ENCODE data around the gene NAGPA. TPM values are rescaled to one million over a fixed set of nuclear protein-coding genes. Genes with fewer than 3 reads are reported as not detected.

Gene NAGPA
- total RNA-seq, 2 donors from 2014 or later, result 7.1 to 8.4 TPM

- Mint-ChIP-seq H3K9me3 (no peaks in the 10 kb centered on the region), H3K36me3 (ENCODE audit: insufficient read depth in 2 of 2) (no peaks in the 10 kb centered on the region), H3K4me1 (ENCODE audit: low read depth) (peaks cover 27% of the 10 kb centered on the region), H3K27ac (peak overlapping the region; percentile 42), H3K27me3 (ENCODE audit: low read depth) (no peaks in the 10 kb centered on the region), H3K4me3 (no peak overlapping the region)
- DNase-seq, result no peak
- no peak for ATAC-seq (replicated peaks in 1 of 2)
These were observed 36.1 kb upstream of the NAGPA start for GRCh38 chr16:5069854-5070253.

GRCh38 chr16:5069048-5069447 is 35.3 kb upstream of the NAGPA start:
- Mint-ChIP-seq H3K27ac (no peak overlapping the region), H3K4me1 (ENCODE audit: low read depth) (peaks cover 27% of the 10 kb centered on the region), H3K27me3 (ENCODE audit: low read depth) (no peaks in the 10 kb centered on the region), H3K4me3 (no peak overlapping the region), H3K36me3 (ENCODE audit: insufficient read depth in 2 of 2) (no peaks in the 10 kb centered on the region), H3K9me3 (no peaks in the 10 kb centered on the region)
- DNase-seq, result no peak
- no peak for ATAC-seq (replicated peaks in 1 of 2)

- Mint-ChIP-seq H3K9me3 (no peaks in the 10 kb centered on the region), H3K27me3 (ENCODE audit: low read depth) (no peaks in the 10 kb centered on the region), H3K27ac (no peak overlapping the region), H3K4me1 (ENCODE audit: low read depth) (peaks cover 9% of the 10 kb centered on the region), H3K36me3 (ENCODE audit: insufficient read depth in 2 of 2) (no peaks in the 10 kb centered on the region), H3K4me3 (no peak overlapping the region)
- DNase-seq (no peak), ATAC-seq (replicated peaks in 1 of 2) (no peak)
These were observed 32.8 kb upstream of the NAGPA start for GRCh38 chr16:5066511-5066910.

- Mint-ChIP-seq H3K4me1 (ENCODE audit: low read depth) (peaks cover 2% of the 10 kb centered on the region), H3K36me3 (ENCODE audit: insufficient read depth in 2 of 2) (no peaks in the 10 kb centered on the region), H3K27ac (no peak within 1 kb of the TSS), H3K27me3 (ENCODE audit: low read depth) (no peaks in the 10 kb centered on the region), H3K4me3 (no peak within 1 kb of the TSS), H3K9me3 (no peaks in the 10 kb centered on the region)
- ATAC-seq (replicated peaks in 1 of 2) (no peak), DNase-seq (no peak)
These were observed 32.1 kb upstream of the NAGPA start, which contains the start of gene C16orf89 for GRCh38 chr16:5065813-5066212. Gene C16orf89, minus strand, starts transcription at chr16:5065956. Its CDS starts 48 bp downstream, at chr16:5065908.

GRCh38 chr16:5065326-5065725 is 31.6 kb upstream of the NAGPA start:
- Mint-ChIP-seq H3K27me3 (ENCODE audit: low read depth) (no peaks in the 10 kb centered on the region), H3K27ac (no peak overlapping the region), H3K4me1 (ENCODE audit: low read depth) (no peaks in the 10 kb centered on the region), H3K9me3 (no peaks in the 10 kb centered on the region), H3K4me3 (no peak overlapping the region), H3K36me3 (ENCODE audit: insufficient read depth in 2 of 2) (no peaks in the 10 kb centered on the region)
- DNase-seq (no peak), ATAC-seq (replicated peaks in 1 of 2) (no peak)

DNA sequence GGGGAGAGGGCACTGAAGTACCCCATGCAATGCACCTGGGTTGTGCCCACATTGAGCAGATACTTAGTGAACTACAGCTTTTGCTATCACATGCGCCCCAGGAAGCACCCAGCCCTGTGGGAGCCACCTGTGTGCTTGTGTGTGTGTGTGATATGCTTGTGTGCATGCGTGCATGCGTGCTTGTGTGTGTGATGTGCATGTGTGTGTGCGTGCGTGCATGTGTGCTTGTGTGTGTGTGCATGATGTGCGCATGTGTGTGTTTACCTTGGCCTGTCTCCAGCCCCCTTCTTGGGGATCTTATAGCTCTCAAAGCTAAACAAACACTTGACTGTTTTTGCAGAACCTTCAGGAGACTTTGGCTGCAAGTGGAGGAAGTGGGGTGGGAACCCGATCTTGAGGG is 31.2 kb upstream of the NAGPA start:
- Mint-ChIP-seq H3K36me3 (ENCODE audit: insufficient read depth in 2 of 2) (no peaks in the 10 kb centered on the region), H3K9me3 (no peaks in the 10 kb centered on the region), H3K4me3 (no peak overlapping the region), H3K27ac (no peak overlapping the region), H3K27me3 (ENCODE audit: low read depth) (no peaks in the 10 kb centered on the region), H3K4me1 (ENCODE audit: low read depth) (no peaks in the 10 kb centered on the region)
- DNase-seq (no peak), ATAC-seq (replicated peaks in 1 of 2) (no peak)

DNA sequence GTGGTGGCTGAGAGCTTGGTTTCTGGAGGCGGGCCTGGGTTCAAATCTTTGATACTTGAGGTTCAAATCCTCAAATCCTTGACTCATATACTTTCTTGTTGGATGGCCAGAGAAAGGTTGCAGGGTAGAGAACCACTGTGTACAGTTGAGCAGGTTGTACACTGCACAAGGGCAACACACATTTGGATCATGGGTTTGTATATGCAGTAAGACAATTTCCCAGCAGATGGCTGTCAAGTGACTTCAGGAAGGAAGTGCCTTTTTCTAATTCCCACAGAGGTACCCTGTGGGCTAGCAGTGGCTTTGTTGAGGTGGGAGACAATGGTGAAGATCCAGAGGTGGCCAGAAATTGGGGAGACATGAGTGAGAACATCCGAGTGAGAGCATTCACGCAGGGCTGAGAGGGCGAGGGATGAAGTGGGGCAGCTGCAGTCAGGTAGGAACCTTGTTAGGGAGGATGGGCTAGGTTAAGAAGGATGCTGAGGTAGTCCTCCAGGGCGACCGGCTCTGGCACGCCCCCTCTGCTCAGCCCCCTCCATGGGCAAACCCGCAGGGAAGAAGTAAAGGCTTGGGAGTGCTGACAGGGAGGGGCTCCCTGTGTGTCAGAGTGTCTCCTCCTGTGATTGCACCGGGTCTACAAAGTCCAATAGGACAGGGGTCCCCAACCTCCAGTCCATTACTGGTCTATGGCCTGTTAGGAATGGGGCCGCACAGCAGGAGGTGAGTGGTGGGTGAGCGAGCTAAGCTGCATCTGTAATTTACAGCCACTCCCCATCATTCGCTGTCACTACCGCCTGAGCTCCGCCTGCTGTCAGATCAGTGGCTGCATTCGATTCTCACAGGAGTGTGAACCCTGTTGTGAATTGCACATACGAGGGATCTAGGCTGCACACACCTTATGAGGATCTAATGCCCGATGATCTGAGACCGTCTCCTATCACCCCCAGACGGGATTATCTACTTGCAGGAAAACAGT is 29.3 kb upstream of the NAGPA start:
- Mint-ChIP-seq H3K27ac (no peak overlapping the region), H3K4me1 (ENCODE audit: low read depth) (no peaks in the 10 kb centered on the region), H3K9me3 (no peaks in the 10 kb centered on the region), H3K27me3 (ENCODE audit: low read depth) (no peaks in the 10 kb centered on the region), H3K4me3 (no peak overlapping the region), H3K36me3 (ENCODE audit: insufficient read depth in 2 of 2) (no peaks in the 10 kb centered on the region)
- no peak for ATAC-seq (replicated peaks in 1 of 2)
- DNase-seq, result no peak

GRCh38 chr16:5062051-5062450 is 28.3 kb upstream of the NAGPA start:
- H3K4me3 Mint-ChIP-seq, result no peak overlapping the region
- no peaks in the 10 kb centered on the region for H3K4me1 Mint-ChIP-seq (ENCODE audit: low read depth)
- no peaks in the 10 kb centered on the region for H3K9me3 Mint-ChIP-seq
- no peaks in the 10 kb centered on the region for H3K27me3 Mint-ChIP-seq (ENCODE audit: low read depth)
- ATAC-seq (replicated peaks in 1 of 2) (no peak), DNase-seq (no peak)
- H3K36me3 Mint-ChIP-seq (ENCODE audit: insufficient read depth in 2 of 2), result no peaks in the 10 kb centered on the region
- no peak overlapping the region for H3K27ac Mint-ChIP-seq

GRCh38 chr16:5060073-5060641 is 26.4 kb upstream of the NAGPA start:
- H3K4me1 Mint-ChIP-seq (ENCODE audit: low read depth), result no peaks in the 10 kb centered on the region
- H3K9me3 Mint-ChIP-seq, result no peaks in the 10 kb centered on the region
- no peak overlapping the region for H3K4me3 Mint-ChIP-seq
- H3K27me3 Mint-ChIP-seq (ENCODE audit: low read depth), result no peaks in the 10 kb centered on the region
- ATAC-seq (replicated peaks in 1 of 2), result no peak
- H3K27ac Mint-ChIP-seq, result no peak overlapping the region
- DNase-seq, result no peak
- H3K36me3 Mint-ChIP-seq (ENCODE audit: insufficient read depth in 2 of 2), result no peaks in the 10 kb centered on the region

DNA sequence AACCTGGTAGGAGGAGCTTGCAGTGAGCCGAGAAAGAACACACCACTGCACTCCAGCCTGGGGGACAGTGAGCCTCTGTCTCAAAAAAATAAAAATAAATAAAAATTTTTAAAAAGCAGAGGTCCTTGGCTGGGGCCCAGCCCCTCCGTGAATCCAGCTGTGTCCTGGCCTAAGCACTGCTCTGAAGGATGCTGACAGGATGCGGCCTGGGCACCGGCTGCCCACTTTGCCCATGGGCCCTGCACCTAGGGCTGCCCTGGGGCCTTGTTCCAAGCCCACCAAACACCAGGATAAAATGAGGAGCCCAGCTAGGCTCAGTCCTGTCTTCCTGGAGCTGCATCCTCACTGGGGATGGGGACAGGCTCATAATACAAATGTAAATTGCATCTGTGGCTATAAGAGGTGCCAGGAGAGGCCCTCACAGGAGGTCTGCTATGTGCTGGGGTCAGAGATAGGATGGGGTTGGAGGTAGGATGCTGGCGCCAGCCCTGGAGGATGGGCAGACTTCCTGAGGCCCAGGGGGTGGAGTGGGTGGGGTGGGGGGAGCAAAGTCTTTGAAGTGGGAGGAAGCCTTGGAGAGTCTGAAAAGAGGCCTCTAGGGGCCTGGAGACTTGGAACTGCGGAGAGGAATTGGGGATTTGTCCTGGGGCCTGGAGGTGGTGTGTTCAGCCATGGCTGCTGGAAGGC is 25.8 kb upstream of the NAGPA start:
- Mint-ChIP-seq H3K27ac (no peak overlapping the region), H3K36me3 (ENCODE audit: insufficient read depth in 2 of 2) (no peaks in the 10 kb centered on the region), H3K4me3 (no peak overlapping the region), H3K27me3 (ENCODE audit: low read depth) (no peaks in the 10 kb centered on the region), H3K4me1 (ENCODE audit: low read depth) (no peaks in the 10 kb centered on the region), H3K9me3 (no peaks in the 10 kb centered on the region)
- no peak for DNase-seq
- no peak for ATAC-seq (replicated peaks in 1 of 2)

- no peaks in the 10 kb centered on the region for H3K27me3 Mint-ChIP-seq (ENCODE audit: low read depth)
- H3K27ac Mint-ChIP-seq, result no peak overlapping the region
- DNase-seq (no peak), ATAC-seq (replicated peaks in 1 of 2) (no peak)
- H3K9me3 Mint-ChIP-seq, result no peaks in the 10 kb centered on the region
- no peak overlapping the region for H3K4me3 Mint-ChIP-seq
- no peaks in the 10 kb centered on the region for H3K36me3 Mint-ChIP-seq (ENCODE audit: insufficient read depth in 2 of 2)
- H3K4me1 Mint-ChIP-seq (ENCODE audit: low read depth), result no peaks in the 10 kb centered on the region
These were observed 24.7 kb upstream of the NAGPA start for GRCh38 chr16:5058476-5058875.

DNA sequence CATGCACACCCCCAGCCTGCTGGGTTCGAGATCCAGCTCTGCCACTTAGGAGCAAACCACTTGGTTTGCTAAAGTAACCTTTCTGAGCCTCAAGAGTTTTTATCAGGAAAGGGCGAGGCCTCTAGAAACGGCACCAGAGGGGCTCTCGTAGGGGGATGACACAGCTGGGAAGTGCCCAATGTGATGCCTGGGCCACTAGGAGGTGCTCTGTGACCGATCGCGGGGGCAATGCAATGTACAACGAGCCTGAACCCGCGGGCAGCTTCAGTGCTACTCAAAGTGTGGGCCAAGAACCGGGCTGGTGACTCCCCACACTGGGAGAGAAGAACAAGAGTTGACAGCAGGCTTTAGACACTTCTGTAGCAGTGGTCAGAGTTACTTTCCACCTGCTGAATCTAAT is 22.6 kb upstream of the NAGPA start:
- Mint-ChIP-seq H3K4me3 (no peak overlapping the region), H3K27ac (no peak overlapping the region), H3K27me3 (ENCODE audit: low read depth) (no peaks in the 10 kb centered on the region), H3K9me3 (no peaks in the 10 kb centered on the region), H3K4me1 (ENCODE audit: low read depth) (no peaks in the 10 kb centered on the region), H3K36me3 (ENCODE audit: insufficient read depth in 2 of 2) (no peaks in the 10 kb centered on the region)
- ATAC-seq (replicated peaks in 1 of 2) (peak; percentile 88 to 92), DNase-seq (peak; percentile 57 to 59)
